ENCODE results near the gene TTC3.

The TTC3 gene

DNA sequence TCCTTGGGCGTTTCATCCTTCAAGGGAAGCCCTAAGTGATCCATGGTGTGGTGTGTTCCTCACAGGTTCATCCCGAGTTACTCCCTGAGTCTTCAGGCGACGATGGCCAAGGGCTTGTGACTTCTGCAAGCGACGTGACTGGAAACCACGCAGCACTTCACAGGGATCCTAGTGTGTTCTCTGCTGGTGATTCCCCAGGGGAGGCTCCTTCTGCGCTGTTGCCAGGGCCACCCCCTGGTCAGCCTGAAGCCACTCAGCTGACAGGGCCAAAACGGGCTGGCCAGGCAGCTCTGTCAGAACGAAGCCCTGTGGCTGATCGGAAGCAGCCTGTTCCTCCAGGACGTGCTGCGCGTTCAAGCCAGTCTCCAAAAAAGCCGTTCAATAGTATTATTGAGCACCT, 122.6 kb downstream of the TTC3 start:
- no peaks in the 10 kb centered on the region for H3K27me3 ChIP-seq (ENCODE audit: insufficient read depth, poor library complexity, severe bottlenecking)
- TF ChIP-seq, protein P1, sequence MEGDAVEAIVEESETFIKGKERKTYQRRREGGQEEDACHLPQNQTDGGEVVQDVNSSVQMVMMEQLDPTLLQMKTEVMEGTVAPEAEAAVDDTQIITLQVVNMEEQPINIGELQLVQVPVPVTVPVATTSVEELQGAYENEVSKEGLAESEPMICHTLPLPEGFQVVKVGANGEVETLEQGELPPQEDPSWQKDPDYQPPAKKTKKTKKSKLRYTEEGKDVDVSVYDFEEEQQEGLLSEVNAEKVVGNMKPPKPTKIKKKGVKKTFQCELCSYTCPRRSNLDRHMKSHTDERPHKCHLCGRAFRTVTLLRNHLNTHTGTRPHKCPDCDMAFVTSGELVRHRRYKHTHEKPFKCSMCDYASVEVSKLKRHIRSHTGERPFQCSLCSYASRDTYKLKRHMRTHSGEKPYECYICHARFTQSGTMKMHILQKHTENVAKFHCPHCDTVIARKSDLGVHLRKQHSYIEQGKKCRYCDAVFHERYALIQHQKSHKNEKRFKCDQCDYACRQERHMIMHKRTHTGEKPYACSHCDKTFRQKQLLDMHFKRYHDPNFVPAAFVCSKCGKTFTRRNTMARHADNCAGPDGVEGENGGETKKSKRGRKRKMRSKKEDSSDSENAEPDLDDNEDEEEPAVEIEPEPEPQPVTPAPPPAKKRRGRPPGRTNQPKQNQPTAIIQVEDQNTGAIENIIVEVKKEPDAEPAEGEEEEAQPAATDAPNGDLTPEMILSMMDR (IDR thresholded peaks at IDR 0.05; ENCODE audit: insufficient read depth, low read length), result no peak
- TF ChIP-seq POLR2AphosphoS5 (IDR thresholded peaks at IDR 0.05; ENCODE audit: low read depth), result no peak
- no peak for TF ChIP-seq REST (IDR thresholded peaks at IDR 0.05; ENCODE audit: insufficient replicate concordance, low read depth)
- no peak for TF ChIP-seq GABPA (IDR thresholded peaks at IDR 0.05; ENCODE audit: low read depth)
- TF ChIP-seq SPI1 (IDR thresholded peaks at IDR 0.05; ENCODE audit: borderline replicate concordance, low read depth), result no peak
- no peak overlapping the region for H3K27ac ChIP-seq (replicated peaks)
- no peak for DNase-seq (ENCODE audit: low read depth in 1 of 2, low spot score in 1 of 2)
- H3K4me3 ChIP-seq (replicated peaks; ENCODE audit: insufficient read depth, low read length), result no peak overlapping the region

- Histone ChIP-seq H3K27ac (replicated peaks) (no peak overlapping the region), H3K4me3 (replicated peaks; ENCODE audit: insufficient read depth, low read length) (no peak overlapping the region), H3K27me3 (ENCODE audit: insufficient read depth, poor library complexity, severe bottlenecking) (no peaks in the 10 kb centered on the region)
- DNase-seq (ENCODE audit: low read depth in 1 of 2, low spot score in 1 of 2), result no peak
- TF ChIP-seq, protein P1 (IDR thresholded peaks at IDR 0.05; ENCODE audit: insufficient read depth, low read length), result no peak
- TF ChIP-seq GABPA (IDR thresholded peaks at IDR 0.05; ENCODE audit: low read depth) (no peak), REST (IDR thresholded peaks at IDR 0.05; ENCODE audit: insufficient replicate concordance, low read depth) (no peak), SPI1 (IDR thresholded peaks at IDR 0.05; ENCODE audit: borderline replicate concordance, low read depth) (no peak), POLR2AphosphoS5 (IDR thresholded peaks at IDR 0.05; ENCODE audit: low read depth) (no peak)
Measured at GRCh38 chr21:37196847-37197246, 123.8 kb downstream of the TTC3 start.

GRCh38 chr21:37197746-37198145, 124.7 kb downstream of the TTC3 start:
- TF ChIP-seq, protein P1 (IDR thresholded peaks at IDR 0.05; ENCODE audit: insufficient read depth, low read length), result no peak
- TF ChIP-seq GABPA (IDR thresholded peaks at IDR 0.05; ENCODE audit: low read depth) (no peak), SPI1 (IDR thresholded peaks at IDR 0.05; ENCODE audit: borderline replicate concordance, low read depth) (no peak), POLR2AphosphoS5 (IDR thresholded peaks at IDR 0.05; ENCODE audit: low read depth) (no peak), REST (IDR thresholded peaks at IDR 0.05; ENCODE audit: insufficient replicate concordance, low read depth) (no peak)
- no peak for DNase-seq (ENCODE audit: low read depth in 1 of 2, low spot score in 1 of 2)
- Histone ChIP-seq H3K4me3 (replicated peaks; ENCODE audit: insufficient read depth, low read length) (no peak overlapping the region), H3K27me3 (ENCODE audit: insufficient read depth, poor library complexity, severe bottlenecking) (no peaks in the 10 kb centered on the region), H3K27ac (replicated peaks) (no peak overlapping the region)

All from HL-60 (cell line).